ENCODE results near the gene SESN3.
"Not testable (repeated sequence)": the region's sequence is repeated elsewhere in the genome, so short reads cannot be mapped to it uniquely, and the experiment has no call there.

Gene SESN3

DNA sequence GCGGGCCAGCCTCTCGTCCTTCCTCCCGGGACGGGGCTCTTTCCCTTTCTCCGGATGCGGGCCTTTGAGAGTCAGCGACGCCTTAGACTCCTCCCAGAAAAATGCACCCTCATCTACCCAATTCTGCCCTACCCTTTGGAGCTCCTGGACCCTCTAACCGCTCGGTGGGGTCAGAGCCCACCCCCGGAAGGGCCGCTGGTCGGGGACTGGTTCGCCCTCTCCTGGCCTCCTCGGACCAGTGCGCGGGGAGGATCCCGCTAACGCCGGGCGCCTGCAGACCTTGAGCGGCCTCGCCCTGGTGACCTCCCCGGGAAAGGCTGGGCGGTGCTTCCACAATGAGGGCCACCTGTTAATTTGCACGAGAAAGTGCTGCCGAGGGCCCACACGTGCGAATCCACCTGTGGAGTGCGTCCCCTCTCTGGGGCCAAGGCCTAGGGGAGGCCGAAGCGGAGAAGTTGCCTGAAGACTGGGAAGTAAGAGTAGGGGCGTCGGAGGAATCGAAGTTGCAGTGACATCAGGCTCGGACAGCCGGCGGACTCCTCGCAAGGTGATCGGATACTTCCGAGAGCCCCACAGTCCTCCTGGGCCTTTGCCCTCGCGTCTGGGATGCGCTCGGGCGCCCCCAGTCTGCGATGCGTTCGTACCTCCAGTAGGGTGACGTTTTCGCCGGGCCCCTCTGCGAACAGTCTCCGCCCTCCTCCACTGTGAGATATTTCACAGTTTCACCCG lies 79.9 kb downstream of the SESN3 start:
- DNase-seq = peak; percentile 92

- DNase-seq = no peak
Observed at GRCh38 chr11:95149651-95150364, 81.2 kb downstream of the SESN3 start.

DNA sequence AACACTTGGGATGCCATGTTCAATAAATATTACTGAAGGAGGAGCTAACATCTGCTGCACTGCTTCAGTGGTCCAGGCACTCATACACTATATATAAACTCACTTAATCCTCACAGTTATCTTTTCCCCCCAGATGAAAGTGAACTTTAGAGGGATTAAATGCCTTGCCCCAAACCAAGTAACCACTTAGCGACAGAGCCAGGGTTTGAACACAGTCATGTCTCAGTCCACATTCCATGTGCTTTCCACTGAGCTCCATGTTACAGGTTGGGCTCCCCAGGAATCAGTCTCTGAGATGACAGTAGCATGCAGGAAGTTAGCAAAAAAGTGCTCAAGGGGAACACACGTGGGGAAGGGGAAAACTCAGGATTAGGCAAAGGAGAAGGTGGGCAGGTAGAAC lies 82.1 kb downstream of the SESN3 start:
- no peak for DNase-seq

GRCh38 chr11:95148406-95148805 lies 82.6 kb downstream of the SESN3 start:
- DNase-seq = no peak

GRCh38 chr11:95147364-95147905 lies 83.6 kb downstream of the SESN3 start:
- no peak for DNase-seq

DNA sequence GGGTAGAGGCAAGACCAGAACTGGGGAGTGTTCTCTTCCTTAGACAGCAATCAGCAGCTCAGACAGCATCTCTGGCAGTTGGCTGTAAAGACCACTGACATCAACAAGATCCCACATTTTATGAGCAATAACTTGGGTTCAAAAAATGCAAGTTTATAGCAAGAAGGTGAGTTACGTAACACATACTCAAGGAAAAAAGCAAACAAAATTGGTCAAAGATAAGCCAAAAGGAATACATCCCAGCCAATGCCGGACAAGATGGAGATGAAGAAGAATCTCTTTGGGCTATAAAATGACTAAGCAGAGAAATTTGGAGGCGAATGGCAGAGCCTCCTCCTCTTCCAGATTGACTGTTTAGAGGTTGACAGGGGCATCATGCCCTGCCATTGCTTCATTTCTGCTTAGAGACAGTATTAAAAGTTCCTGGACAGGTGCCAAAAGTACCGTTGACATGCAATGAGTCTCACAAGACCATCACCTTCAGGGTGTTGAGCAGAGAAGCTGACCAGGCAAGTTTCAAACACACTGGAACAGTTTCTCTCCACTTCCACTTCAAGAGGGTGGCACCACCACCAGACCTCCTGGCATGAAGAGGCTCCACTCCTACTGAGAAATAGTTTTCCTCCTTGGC lies 85.5 kb downstream of the SESN3 start:
- DNase-seq = no peak

DNA sequence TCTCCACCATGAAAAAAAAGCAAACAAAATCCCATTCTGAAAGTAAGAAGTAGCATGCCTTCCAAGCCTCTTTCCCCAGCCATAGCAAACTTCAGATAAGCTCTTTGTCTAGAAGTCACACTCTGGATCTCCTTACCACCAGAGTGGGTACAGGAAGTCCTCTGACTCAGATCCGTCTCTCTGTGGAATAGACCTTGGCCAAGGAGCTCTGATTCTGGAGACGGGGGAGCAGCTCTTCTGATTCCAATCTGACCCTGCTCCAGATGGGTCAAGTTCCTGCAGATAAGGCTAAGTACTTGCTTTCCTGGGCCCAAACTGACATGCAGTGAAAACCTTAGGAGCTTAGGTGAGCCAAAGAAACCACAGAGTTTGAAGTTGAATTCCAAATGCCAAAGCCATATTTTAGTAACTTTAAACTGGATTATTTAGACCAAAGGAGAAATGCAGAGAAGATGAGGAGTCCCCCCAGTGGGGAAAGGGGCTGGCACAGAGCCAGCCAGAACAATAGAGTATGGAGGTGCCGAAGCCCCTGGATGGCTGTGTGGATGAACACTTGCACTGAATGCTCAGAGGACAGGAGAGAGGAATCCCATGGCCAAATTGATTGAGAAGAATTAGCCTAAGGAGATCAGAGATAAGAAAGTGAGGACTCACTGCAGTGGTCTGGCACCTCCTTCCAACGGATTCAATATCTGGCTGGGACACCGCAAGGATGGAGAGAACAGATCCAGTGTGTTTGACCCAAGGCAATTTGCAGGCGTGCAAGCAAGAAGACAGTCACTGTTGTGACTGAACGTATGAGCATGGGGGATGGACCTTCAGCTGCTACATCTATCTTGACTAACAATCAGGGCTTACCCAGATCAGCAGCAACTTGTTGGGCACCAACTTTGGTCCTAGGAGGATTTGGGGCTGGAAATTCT lies 86.4 kb downstream of the SESN3 start:
- no peak for DNase-seq

- DNase-seq = no peak
Observed at GRCh38 chr11:95143106-95143681, 87.8 kb downstream of the SESN3 start.

- no peak for DNase-seq
Observed at GRCh38 chr11:95142431-95142830, 88.6 kb downstream of the SESN3 start.

GRCh38 chr11:95140397-95141033 lies 90.5 kb downstream of the SESN3 start:
- no peak for DNase-seq

DNA sequence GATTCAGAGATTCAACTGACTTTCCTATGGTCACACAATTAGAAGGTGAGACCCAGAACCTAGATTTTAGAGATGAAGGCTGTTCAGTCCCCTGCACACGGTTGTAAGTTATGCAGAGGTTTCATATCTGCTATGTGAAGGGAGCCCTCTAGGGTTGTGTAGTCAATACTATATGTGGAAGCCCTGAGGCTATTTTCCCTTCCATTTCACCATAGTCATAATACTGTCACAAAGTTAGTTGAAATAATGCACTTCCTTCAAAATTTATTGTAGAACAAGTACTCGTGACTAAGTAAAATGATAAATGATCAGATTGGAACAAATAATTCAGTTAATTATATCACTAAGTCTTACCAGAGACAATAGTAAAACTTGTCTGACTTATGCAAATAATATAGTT lies 92.6 kb downstream of the SESN3 start:
- no peak for DNase-seq

GRCh38 chr11:95137299-95137698 lies 93.7 kb downstream of the SESN3 start:
- no peak for DNase-seq

DNA sequence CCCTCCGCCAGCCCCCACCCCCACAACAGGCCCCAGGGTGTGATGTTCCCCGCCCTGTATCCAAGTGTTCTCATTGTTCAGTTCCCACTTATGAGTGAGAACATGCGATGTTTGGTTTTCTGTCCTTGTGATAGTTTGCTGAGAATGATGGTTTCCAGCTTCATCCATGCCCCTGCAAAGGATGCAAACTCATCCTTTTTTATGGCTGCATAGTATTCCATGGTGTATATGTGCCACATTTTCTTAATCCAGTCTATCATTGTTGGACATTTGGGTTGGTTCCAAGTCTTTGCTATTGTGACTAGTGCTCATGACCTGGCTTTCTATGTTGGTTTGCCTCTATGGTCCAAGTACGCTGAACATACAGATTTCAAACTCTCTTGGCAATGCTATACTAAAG lies 94.3 kb downstream of the SESN3 start:
- DNase-seq = not testable (repeated sequence)

DNA sequence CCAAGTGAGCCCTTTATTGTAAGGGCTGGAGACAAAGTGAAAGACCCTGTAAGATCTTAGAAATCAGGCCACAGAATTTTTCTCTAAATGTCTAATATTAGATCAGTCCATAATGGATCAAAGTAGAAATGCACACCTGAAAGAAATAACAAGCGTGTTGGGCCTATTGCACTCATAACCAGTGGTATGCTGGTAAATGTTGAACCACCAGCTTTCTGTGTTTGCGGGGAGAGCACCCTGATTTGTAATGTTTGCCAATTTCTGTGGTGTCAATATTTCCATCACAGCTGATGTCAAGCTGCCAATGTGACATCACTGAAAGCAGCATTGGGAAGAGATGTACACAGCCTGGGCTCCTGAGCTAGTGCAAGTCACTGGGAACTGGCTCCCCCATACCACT lies 95.1 kb downstream of the SESN3 start:
- no peak for DNase-seq

DNA sequence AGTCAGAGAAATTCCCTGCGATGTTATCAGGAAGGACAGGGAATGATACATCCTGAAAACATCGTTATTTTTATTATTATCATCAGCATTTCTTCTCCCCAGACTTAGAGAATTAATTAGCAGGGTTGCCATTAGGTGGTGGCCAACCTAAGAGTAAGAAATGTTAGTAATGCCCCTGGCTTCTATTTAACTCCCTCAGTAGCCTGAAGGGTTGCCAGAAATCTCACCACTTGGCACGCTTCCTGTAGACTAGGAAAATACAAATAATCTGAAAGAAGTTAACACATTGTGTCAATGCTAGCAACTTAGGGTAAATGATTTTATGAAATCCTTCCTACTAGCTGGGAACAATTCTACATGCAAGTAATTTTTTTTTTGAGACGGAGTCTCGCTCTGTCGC lies 95.8 kb downstream of the SESN3 start:
- DNase-seq = no peak

DNA sequence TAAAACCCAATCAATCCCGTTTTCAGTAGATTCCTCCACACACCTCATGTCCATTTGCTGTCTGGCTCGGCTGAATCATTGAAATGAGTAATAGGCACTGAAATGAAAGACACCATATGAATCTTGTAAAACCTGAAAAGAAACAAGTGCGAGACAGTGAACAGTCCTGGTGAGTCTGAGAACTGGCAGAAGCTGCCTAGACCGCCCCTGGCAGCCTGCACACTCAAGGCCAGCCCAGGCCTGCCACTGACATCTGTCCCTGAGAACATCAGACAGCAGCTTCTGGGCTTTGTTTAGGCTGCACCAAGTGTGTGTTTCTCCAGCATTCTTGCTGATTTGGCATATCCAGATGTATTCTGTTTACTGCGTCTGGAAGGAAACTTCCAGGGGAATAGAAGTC lies 96.5 kb downstream of the SESN3 start:
- no peak for DNase-seq

- DNase-seq = no peak
Observed at GRCh38 chr11:95132956-95133355, 98.0 kb downstream of the SESN3 start.

- DNase-seq = no peak
Observed at GRCh38 chr11:95128602-95129001, 102.4 kb downstream of the SESN3 start.

DNA sequence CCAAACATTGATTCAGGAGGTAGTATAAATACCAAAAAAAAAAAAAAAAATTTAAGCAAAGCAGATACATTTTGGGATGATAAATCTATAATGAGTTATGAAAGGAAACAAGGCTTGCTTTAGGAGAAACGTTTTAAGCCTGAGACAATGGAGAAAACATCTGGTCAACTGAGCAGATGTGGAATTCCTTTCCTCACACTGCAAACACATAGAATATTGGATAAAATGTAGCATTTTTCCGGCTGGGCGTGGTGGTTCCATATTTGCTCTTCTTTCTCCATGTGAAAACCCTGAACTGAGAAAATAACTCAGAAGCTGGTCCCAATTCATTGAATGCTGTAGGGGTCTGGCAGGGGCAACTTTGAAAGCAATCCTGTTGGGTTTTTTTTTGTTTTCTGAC lies 107.4 kb downstream of the SESN3 start:
- DNase-seq = no peak

GRCh38 chr11:95121698-95122097 lies 109.3 kb downstream of the SESN3 start:
- DNase-seq = no peak

- DNase-seq = no peak
Observed at GRCh38 chr11:95119361-95120060, 111.5 kb downstream of the SESN3 start.
